HepG2 (cell line): Measurements from ENCODE around the gene ENG. TPM values are rescaled to one million over a fixed set of nuclear protein-coding genes. Genes with fewer than 3 reads are reported as not detected.

Experiments used
- AKAP8 ChIP-seq: sonication (generic); formaldehyde crosslinking; IDR thresholded peaks from 2 replicates; pipeline ENCODE4 v1.5.1; 2020; ENCODE audit warnings: mild to moderate bottlenecking, missing genetic modification reagents
- CAMTA2 ChIP-seq: sonication (generic); formaldehyde crosslinking; IDR thresholded peaks from 2 replicates; pipeline ENCODE4 v1.4.0; 2020; ENCODE audit warnings: mild to moderate bottlenecking, missing genetic modification reagents, borderline replicate concordance
- DZIP1 ChIP-seq: sonication (generic); formaldehyde crosslinking; IDR thresholded peaks from 2 replicates; pipeline ENCODE4 v1.5.0; 2020; ENCODE audit warnings: mild to moderate bottlenecking, missing genetic modification reagents
- GTF2F1 ChIP-seq: fragments of 150-350 bp; IDR thresholded peaks from 2 replicates; pipeline ENCODE4 v1.6.1; 2014; ENCODE audit warnings: low read length
- MEIS2 ChIP-seq: sonication (generic); formaldehyde crosslinking; IDR thresholded peaks from 2 replicates; pipeline ENCODE4 v1.9.0; 2021; ENCODE audit warnings: mild to moderate bottlenecking, missing genetic modification reagents
- NAIF1 ChIP-seq: sonication (generic); formaldehyde crosslinking; IDR thresholded peaks from 2 replicates; pipeline ENCODE4 v1.5.0; 2020; ENCODE audit warnings: mild to moderate bottlenecking, missing genetic modification reagents, borderline replicate concordance
- NR0B2 ChIP-seq: sonication (generic); formaldehyde crosslinking; IDR thresholded peaks from 2 replicates; pipeline ENCODE4 v1.4.0; 2020; ENCODE audit warnings: mild to moderate bottlenecking, missing genetic modification reagents
- NR2F2 ChIP-seq: IDR thresholded peaks from 2 replicates; pipeline ENCODE4 v1.6.1; 2012; ENCODE audit warnings: low read depth, inconsistent platforms, borderline replicate concordance
- POGZ ChIP-seq: sonication (generic); formaldehyde crosslinking; IDR thresholded peaks from 2 replicates; pipeline ENCODE4 v1.4.0; 2020; ENCODE audit warnings: mild to moderate bottlenecking, missing genetic modification reagents
- PREB ChIP-seq: sonication (generic); formaldehyde crosslinking; IDR thresholded peaks from 2 replicates; pipeline ENCODE4 v1.4.0; 2020; ENCODE audit warnings: missing genetic modification reagents
- SATB2 ChIP-seq: sonication (generic); formaldehyde crosslinking; IDR thresholded peaks from 2 replicates; pipeline ENCODE4 v1.5.0; 2020; ENCODE audit warnings: missing genetic modification reagents
- SCMH1 ChIP-seq: sonication (generic); formaldehyde crosslinking; IDR thresholded peaks from 2 replicates; pipeline ENCODE4 v1.9.0; 2021; ENCODE audit warnings: missing genetic modification reagents, mild to moderate bottlenecking, borderline replicate concordance
- SP4 ChIP-seq: sonication (generic); formaldehyde crosslinking; IDR thresholded peaks from 2 replicates; pipeline ENCODE4 v1.8.1; 2023; ENCODE audit warnings: mild to moderate bottlenecking, missing genetic modification reagents
- SRY ChIP-seq: sonication (generic); formaldehyde crosslinking; IDR thresholded peaks from 2 replicates; pipeline ENCODE4 v1.8.0; 2022; ENCODE audit warnings: mild to moderate bottlenecking, missing genetic modification reagents
- TBX2 ChIP-seq: sonication (generic); formaldehyde crosslinking; IDR thresholded peaks from 2 replicates; pipeline ENCODE4 v1.5.0; 2020; ENCODE audit warnings: missing genetic modification reagents, mild to moderate bottlenecking, borderline replicate concordance
- TEAD3 ChIP-seq: optimal IDR thresholded peaks from 2 replicates; pipeline ENCODE3; 2016; ENCODE audit warnings: borderline replicate concordance
- TSC22D2 ChIP-seq: sonication (generic); formaldehyde crosslinking; IDR thresholded peaks from 2 replicates; pipeline ENCODE4 v1.5.1; 2020; ENCODE audit warnings: missing genetic modification reagents, mild to moderate bottlenecking, borderline replicate concordance
- ZFP62 ChIP-seq: sonication (generic); formaldehyde crosslinking; IDR thresholded peaks from 2 replicates; pipeline ENCODE4 v1.4.0; 2020; ENCODE audit warnings: missing genetic modification reagents
- ZNF232 ChIP-seq: sonication (generic); formaldehyde crosslinking; IDR thresholded peaks from 2 replicates; pipeline ENCODE4 v1.4.0; 2020; ENCODE audit warnings: missing genetic modification reagents, borderline replicate concordance
- ZNF44 ChIP-seq: sonication (generic); formaldehyde crosslinking; IDR thresholded peaks from 2 replicates; pipeline ENCODE4 v1.5.1; 2020; ENCODE audit warnings: mild to moderate bottlenecking, missing genetic modification reagents
- ZNF574 ChIP-seq: sonication (generic); formaldehyde crosslinking; IDR thresholded peaks from 2 replicates; pipeline ENCODE4 v1.4.0; 2020; ENCODE audit warnings: missing genetic modification reagents
- ZNF644 ChIP-seq: IDR thresholded peaks from 2 replicates; pipeline ENCODE4 v1.6.1; 2016; ENCODE audit warnings: low read depth
- ZNF784 ChIP-seq: sonication (generic); formaldehyde crosslinking; IDR thresholded peaks from 2 replicates; pipeline ENCODE4 v1.5.1; 2020; ENCODE audit warnings: missing genetic modification reagents, mild to moderate bottlenecking, borderline replicate concordance
- polyA plus RNA-seq, 8 experiments: library from polyadenylated mRNA; depleted of rRNA in 3 of 8; stranded (reverse) in 7 of 8; unstranded in 1 of 8; fragments of >200 nt; fragmentation: Illumina TruSeq in 4 of 8; extraction: Trizol in 4 of 8; gene quantifications; 2 replicates each; pipeline versions ENCODE4 v1.2.1 to v1.2.3, GENCODE V29; 2011 to 2016; ENCODE audit warnings: low read depth in 4 of 8, missing spikeins in 1 of 8, mixed read lengths in 1 of 8; ENCODE audit not compliant: insufficient read depth in 1 of 8
- total RNA-seq, 5 experiments: library from RNA; depleted of rRNA; stranded (reverse); fragments of >200 nt; fragmentation: Illumina TruSeq; extraction: Trizol; gene quantifications; 2 replicates each; pipeline ENCODE4 v1.2.3, GENCODE V29; 2016; ENCODE audit warnings: low read depth in 1 of 5

ENG gene
- total and polyA plus RNA-seq, 2 of the 13 experiments (the other 11 are each of a cell fraction or from before 2014, with no cell fraction given): 0.02 to 1.1 TPM

- TF ChIP-seq SP4 (CRISPR knock-in tag): no peak
- TF ChIP-seq TEAD3 (CRISPR knock-in tag): peak; percentile 66
- TF ChIP-seq ZNF644 (CRISPR knock-in tag): no peak
- no peak for TF ChIP-seq NAIF1 (CRISPR knock-in tag)
- no peak for TF ChIP-seq ZNF44 (CRISPR knock-in tag)
- TF ChIP-seq DZIP1 (CRISPR knock-in tag): no peak
- TF ChIP-seq NR2F2: peak; percentile 34; the same call in 1 of the 2 replicates
- no peak for TF ChIP-seq SCMH1 (CRISPR knock-in tag)
- no peak for TF ChIP-seq NR0B2 (CRISPR knock-in tag)
- TF ChIP-seq MEIS2 (CRISPR knock-in tag): peak; percentile 52; the same call in 1 of the 2 replicates
- TF ChIP-seq SRY (CRISPR knock-in tag): no peak
- no peak for TF ChIP-seq POGZ
- no peak for TF ChIP-seq ZNF232 (CRISPR knock-in tag)
- TF ChIP-seq ZNF784: no peak
- TF ChIP-seq TBX2 (CRISPR knock-in tag): peak; percentile 34
- no peak for TF ChIP-seq ZFP62 (CRISPR knock-in tag)
- no peak for TF ChIP-seq PREB (CRISPR knock-in tag)
- no peak for TF ChIP-seq CAMTA2
- no peak for TF ChIP-seq GTF2F1
- no peak for TF ChIP-seq TSC22D2 (CRISPR knock-in tag)
- no peak for TF ChIP-seq SATB2 (CRISPR knock-in tag)
- peak; percentile 72 for TF ChIP-seq ZNF574
- TF ChIP-seq AKAP8 (CRISPR knock-in tag): no peak
Observed at GRCh38 chr9:127825319-127826051, 29.0 kb downstream of the ENG start (continued).
